Ovary (tissue), 9 donors: ENCODE data around the gene NEO1. TPM values are rescaled to one million over a fixed set of nuclear protein-coding genes. Genes with fewer than 3 reads are reported as not detected.

Experiments
- DNase-seq, 5 donors: peaks; one replicate each; pipeline ENCODE4 v3.0.0-alpha.2; 2019 to 2020
- H3K27ac ChIP-seq, 2 donors: fragments of 200-600 bp; one replicate each; pipeline versions ENCODE4 v1.5.1 to v1.8.0; 2019 to 2022
- H3K27me3 ChIP-seq: fragments of 200-600 bp; one replicate; pipeline ENCODE4 v1.8.0; 2022
- H3K36me3 ChIP-seq: fragments of 200-600 bp; sonication (generic); one replicate; pipeline ENCODE4 v1.5.1; 2019
- H3K4me1 ChIP-seq: one replicate; pipeline ENCODE4 v1.8.1; 2013; ENCODE audit warnings: mild to moderate bottlenecking, moderate library complexity; ENCODE audit not compliant: insufficient read depth
- H3K4me3 ChIP-seq: fragments of 200-600 bp; sonication (generic); one replicate; pipeline ENCODE4 v1.5.1; 2017
- H3K9me3 ChIP-seq, 2 donors: fragments of 200-600 bp in 1 of 2; sonication (generic) in 1 of 2; one replicate each; pipeline versions ENCODE4 v1.5.1 to v1.8.1; 2013 to 2019; ENCODE audit warnings: mild to moderate bottlenecking in 1 of 2, moderate library complexity in 1 of 2
- CTCF ChIP-seq, 3 donors: fragments of 450-650 bp in 2 of 3; fragments of 200-600 bp in 1 of 3; IDR thresholded peaks; one replicate each; pipeline versions ENCODE4 v1.5.1 to v1.8.0; 2016 to 2022; ENCODE audit warnings: antibody characterized with exemption in 3 of 3, mild to moderate bottlenecking in 1 of 3
- EP300 ChIP-seq: sonication (generic); formaldehyde crosslinking; IDR thresholded peaks from one replicate; pipeline ENCODE4 v1.6.1; 2017; ENCODE audit warnings: antibody characterized with exemption
- POLR2A ChIP-seq: fragments of 450-650 bp; IDR thresholded peaks from one replicate; pipeline ENCODE4 v1.6.1; 2017; ENCODE audit warnings: antibody characterized with exemption, mild to moderate bottlenecking, moderate library complexity
- WGBS, 3 donors: extraction: QIAGEN DNeasy Blood & Tissue Kit in 1 of 3; methylation state at CpG; one replicate each; pipeline versions ENCODE4 v1.1.5 to v1.1.7; 2013 to 2017; 5-methylcytosine and 5-hydroxymethylcytosine counted together
- intact Hi-C, 4 donors: fragments of 100-400 bp; cut with DNase I; formaldehyde crosslinking; loops; one replicate each; pipeline versions ENCODE4 v1.11.0 to v1.15.1; 2022 to 2023
- polyA plus RNA-seq, 2 donors: library from polyadenylated mRNA; stranded (reverse); fragments of 200-250 nt in 1 of 2; fragments of 350-450 nt in 1 of 2; fragmentation: Illumina TruSeq in 1 of 2; extraction: RNeasy Lipid Tissue Mini Kit (QIAGEN cat#74804) in 1 of 2; gene quantifications; one replicate each; pipeline ENCODE4 v1.2.3, GENCODE V29; 2013 to 2014
- total RNA-seq, 7 donors: library from RNA; depleted of rRNA in 2 of 7; stranded (reverse); fragments of >200 nt in 2 of 7; fragmentation: NEBNext Ultra II Directional in 3 of 7; extraction: Animal tissue kit (Norgen Biotek cat#: 25700) in 3 of 7; gene quantifications; one replicate each; pipeline versions ENCODE4 v1.1.0 to v1.2.4, GENCODE V29; 2016 to 2023
- donor health status: DM: no; HTN: no; CAD: no; lungs with moderate emphysema.
- donor health status: DM: no; HTN: no; CAD: no.
- donor health status: Bipolar disorder and iron deficiency.
- donor health status: DM: yes; HTN: yes; CAD: no.
- donor health status: DM: no; HTN: no; CAD: no.
- donor health status: DM: yes; HTN: yes; CAD: no.

Gene NEO1
- total and polyA plus RNA-seq, 9 donors: 22.8 to 54.7 (median 40.7) TPM

DNA sequence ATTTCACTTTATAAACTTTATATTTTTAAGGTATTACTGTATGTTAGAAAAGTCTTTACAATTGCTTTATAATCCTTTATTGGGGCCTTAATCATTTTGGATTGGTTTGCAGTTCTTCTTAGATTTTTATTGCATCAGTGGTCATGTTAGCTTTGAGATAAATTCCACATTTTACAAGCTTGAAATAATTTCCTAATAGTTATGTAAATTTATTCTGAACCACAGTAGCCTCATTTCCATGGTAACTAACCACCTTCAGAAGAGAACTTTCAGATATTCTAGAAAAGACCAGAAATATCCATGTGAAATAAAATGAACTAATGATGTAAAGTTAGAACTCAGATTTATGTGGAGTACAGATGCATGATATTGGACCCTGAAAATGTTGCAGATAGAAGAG is 94.2 kb downstream of the NEO1 start:
- Histone ChIP-seq H3K27me3 (no peaks in the 10 kb centered on the region), H3K9me3 (no peaks in the 10 kb centered on the region), H3K27ac (no peak overlapping the region), H3K4me3 (no peak overlapping the region), H3K4me1 (no peaks in the 10 kb centered on the region), H3K36me3 (no peaks in the 10 kb centered on the region)
- TF ChIP-seq EP300 (no peak), CTCF (IDR thresholded peaks at IDR 0.05) (no peak), POLR2A (no peak)
- intact Hi-C loops: no loop called here
- DNase-seq: no peak

DNA sequence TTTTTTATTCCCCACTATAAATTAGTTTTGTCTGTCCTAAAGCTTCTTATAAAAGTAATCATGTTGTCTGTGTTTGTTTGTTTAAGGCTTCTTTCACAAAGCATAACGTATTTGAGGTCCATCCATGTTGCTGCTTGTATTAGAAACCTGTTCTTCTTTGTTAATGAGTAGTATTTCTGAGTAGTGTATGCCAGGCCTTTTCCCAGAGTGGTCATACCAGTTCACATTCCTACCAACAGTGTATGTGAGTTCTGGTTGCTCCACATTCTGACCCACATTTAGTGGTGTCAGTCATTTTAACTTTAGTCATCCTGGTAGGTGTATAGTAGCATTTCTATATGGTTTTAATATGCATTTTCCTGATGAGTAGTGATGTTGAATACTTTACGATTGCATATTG is 98.6 kb downstream of the NEO1 start:
- no peaks in the 10 kb centered on the region for H3K4me1 ChIP-seq
- TF ChIP-seq POLR2A (no peak), EP300 (no peak), CTCF (IDR thresholded peaks at IDR 0.05) (no peak)
- no peak overlapping the region for H3K27ac ChIP-seq
- H3K4me3 ChIP-seq: no peak overlapping the region
- H3K36me3 ChIP-seq: no peaks in the 10 kb centered on the region
- intact Hi-C loops: no loop called here
- H3K27me3 ChIP-seq: no peaks in the 10 kb centered on the region
- no peaks in the 10 kb centered on the region for H3K9me3 ChIP-seq
- WGBS, 3 donors: 94 to 95% (median 95%) methylated on average over 2 of the region's 2 CpGs
- no peak for DNase-seq

DNA sequence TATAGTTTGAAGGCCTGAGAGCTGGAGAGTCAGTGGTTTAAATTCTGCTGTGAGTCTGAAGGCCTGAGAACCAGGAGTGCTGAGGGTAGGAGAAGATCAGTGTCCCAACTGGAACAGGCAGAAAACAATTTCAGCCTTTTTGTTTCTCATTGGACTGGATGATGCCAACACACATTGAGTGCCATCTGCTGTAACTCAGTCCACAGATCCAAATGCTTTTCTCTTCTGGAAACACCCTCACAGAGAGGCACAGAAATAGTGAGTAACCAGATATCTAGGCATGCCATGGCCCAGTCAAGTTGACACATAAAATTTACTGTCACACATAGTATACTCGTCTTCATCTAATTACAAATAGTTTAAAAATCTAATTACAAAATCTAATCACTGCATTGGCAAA is 100.8 kb downstream of the NEO1 start:
- Histone ChIP-seq H3K9me3 (no peaks in the 10 kb centered on the region), H3K27me3 (no peaks in the 10 kb centered on the region), H3K4me3 (no peak overlapping the region), H3K4me1 (no peaks in the 10 kb centered on the region), H3K27ac (no peak overlapping the region), H3K36me3 (no peaks in the 10 kb centered on the region)
- WGBS, 3 donors: 91 to 100% (median 93%) methylated on average over 1 of the region's 1 CpG
- TF ChIP-seq POLR2A (no peak), CTCF (IDR thresholded peaks at IDR 0.05) (no peak), EP300 (no peak)
- intact Hi-C loops: no loop called here
- DNase-seq: no peak

DNA sequence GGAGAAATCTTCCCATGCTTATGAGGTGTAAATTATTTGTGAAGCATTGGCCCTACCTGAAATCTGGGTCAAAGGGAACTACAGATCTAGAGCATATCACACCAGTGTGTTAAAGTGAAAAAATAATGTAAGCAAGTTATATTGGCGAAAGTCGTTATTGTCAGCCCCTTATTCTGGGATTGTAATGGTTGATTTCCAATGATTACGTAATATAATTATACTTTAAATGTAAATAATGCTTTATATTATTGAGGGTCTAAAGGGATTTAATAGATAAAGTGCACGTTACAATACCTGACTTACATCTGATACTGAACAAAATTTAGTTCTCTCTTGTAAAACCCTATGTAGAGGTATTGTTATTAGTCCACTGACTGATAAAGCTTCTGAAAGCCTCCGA is 101.2 kb downstream of the NEO1 start:
- TF ChIP-seq EP300 (no peak), POLR2A (no peak), CTCF (IDR thresholded peaks at IDR 0.05) (no peak)
- no peaks in the 10 kb centered on the region for H3K9me3 ChIP-seq
- no peaks in the 10 kb centered on the region for H3K4me1 ChIP-seq
- no peaks in the 10 kb centered on the region for H3K36me3 ChIP-seq
- DNase-seq: no peak
- 94 to 98% (median 96%) methylated on average over 5 of the region's 5 CpGs for WGBS, 3 donors
- intact Hi-C loops: no loop called here
- no peak overlapping the region for H3K4me3 ChIP-seq
- H3K27me3 ChIP-seq: no peaks in the 10 kb centered on the region
- no peak overlapping the region for H3K27ac ChIP-seq
